GM20431 (cell line): ENCODE results near the gene MRPS18A.
"Not testable (repeated sequence)": the region's sequence is repeated elsewhere in the genome, so short reads cannot be mapped to it uniquely, and the experiment has no call there.

Source experiments
- in situ Hi-C: fragments of 300-500 bp; cut with MseI, MboI; formaldehyde crosslinking; loops from one replicate; pipeline ENCODE4 v1.15.0; 2020; ENCODE audit warnings: low sequenced_read_pairs; ENCODE audit not compliant: unreplicated experiment

The MRPS18A gene

DNA sequence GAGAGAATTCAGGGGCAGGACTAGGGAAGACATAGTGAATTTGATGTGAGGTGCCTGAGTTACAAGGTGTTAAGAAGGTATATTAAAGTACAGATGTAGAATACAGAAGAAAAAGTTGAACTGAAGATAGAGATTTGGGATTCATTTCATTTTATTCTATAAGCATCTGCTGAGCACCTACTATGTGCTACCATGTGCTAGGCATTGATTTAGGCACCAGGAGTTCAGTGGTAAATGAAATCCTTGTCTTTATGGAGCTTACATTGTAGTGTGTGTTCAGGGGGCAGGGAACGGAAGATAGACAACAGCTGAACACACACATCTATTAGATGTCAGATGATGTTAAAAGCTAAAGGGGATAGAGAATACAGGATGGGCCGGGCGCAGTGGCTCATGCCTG is 40.0 kb downstream of the MRPS18A start:
- in situ Hi-C loops = no loop called here

DNA sequence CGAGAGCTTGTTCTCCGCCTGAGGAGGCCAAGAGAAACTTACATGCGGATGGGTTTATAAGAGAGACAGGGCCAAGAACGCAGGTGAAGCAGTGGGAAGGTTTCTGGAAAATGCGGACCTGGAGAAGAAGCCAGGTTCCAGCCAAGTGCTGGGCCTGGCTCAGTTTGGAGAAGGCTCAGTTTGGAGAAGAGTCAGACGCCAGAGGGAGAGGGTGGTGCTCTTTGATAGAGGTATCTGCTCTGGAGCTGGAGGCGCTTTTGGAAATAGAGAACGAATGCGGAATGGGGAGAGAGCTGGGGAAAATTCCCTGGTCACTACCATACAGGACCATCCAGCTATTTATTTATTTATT is 42.0 kb downstream of the MRPS18A start:
- in situ Hi-C loops = no loop called here

- in situ Hi-C loops = no loop called here
Measured at GRCh38 chr6:43644940-43645612, 42.5 kb downstream of the MRPS18A start, which contains the start of gene RSPH9. Gene RSPH9 (plus strand): TSS chr6:43645036. CDS start chr6:43645099, 63 bp downstream.

- in situ Hi-C loops = no loop called here
Measured at GRCh38 chr6:43639984-43640800, 47.4 kb downstream of the MRPS18A start.

DNA sequence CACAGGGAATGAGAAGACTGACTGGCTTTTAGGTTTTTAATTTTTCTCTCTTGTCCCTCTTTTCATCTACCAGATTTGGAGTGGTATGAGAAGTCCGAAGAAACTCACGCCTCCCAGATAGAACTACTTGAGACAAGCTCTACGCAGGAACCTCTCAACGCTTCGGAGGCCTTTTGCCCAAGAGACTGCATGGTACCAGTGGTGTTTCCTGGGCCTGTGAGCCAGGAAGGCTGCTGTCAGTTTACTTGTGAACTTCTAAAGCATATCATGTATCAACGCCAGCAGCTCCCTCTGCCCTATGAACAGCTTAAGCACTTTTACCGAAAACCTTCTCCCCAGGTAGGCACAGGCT is 51.3 kb downstream of the MRPS18A start:
- in situ Hi-C loops = no loop called here

GRCh38 chr6:43635387-43636307 is 51.9 kb downstream of the MRPS18A start, which contains the start of gene MAD2L1BP:
Gene MAD2L1BP (plus strand): TSS chr6:43635840. CDS start chr6:43635876, 36 bp downstream.
- in situ Hi-C loops = no loop called here

DNA sequence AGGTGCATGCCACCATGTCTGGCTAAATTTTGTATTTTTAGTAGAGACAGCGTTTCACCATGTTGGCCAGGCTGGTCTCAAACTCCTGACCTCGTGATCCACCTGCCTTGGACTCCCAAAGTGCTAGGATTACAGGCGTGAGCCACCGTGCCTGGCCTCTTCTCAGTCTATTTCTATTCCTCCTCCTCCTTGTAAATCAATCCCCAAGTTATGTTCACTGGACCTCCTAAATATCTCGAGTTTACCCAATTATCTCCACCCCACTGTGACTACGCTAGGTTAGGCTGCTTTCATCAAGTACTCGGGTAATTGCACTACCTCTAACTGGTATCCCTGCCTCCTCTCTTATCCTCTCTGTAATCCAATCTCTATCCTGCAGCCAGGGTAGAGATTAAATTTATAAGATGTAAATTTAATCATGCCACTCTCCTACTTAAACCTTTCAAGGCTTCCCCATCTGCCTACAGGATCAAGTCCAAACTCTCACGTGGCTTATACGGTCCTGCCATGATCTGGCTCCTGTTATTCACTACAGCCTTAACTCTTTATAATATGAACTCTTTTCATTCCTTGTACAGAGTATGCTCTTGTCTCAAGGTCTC is 52.8 kb downstream of the MRPS18A start:
- in situ Hi-C loops = no loop called here

DNA sequence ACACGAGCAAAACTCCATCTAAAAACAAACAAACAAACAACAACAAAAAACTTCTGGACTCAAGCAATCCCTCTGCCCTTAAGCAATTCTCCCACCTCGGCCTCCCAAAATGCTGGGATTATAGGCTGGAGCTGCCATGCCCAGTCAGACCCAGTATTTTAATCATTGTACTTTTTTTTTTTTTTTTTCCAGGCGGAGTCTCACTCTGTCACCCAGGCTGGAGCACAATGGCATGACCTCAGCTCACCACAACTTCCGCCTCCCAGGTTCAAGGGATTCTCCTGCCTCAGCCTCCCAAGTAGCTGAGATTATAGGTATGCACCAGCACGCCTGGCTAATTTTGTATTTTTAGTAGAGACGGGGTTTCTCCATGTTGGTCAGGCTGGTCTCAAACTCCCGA is 54.6 kb downstream of the MRPS18A start:
- in situ Hi-C loops = not testable (repeated sequence)

DNA sequence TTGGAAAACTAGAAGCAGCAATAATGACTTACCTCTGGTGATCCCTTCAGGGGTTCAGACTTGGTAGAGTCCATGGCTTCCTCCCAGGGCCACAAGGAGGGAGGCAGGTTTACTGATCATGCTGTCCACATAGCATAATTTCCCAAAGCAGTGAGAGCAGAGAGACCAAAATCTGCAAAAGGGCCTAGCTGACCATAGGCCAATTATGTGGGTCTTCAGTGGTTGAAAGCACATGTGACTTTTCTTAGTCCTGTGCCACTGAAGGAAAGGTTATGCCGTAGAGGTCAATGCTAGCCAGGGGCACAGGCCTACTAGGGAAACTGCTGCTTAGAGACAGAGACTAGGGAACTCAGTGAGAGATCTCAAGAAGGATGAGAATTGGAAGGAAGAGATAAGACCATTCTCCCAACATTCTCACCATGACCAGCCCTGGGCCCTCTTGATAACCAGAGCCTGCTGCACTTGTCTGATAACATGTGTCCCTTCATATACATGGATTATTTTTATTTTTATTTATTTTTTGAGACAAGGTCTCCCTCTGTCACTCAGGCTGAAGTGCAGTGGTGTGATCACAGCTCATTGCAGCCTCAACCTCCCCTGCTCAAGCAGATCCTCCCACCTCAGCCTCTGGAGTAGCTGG is 56.5 kb downstream of the MRPS18A start:
- in situ Hi-C loops = no loop called here

DNA sequence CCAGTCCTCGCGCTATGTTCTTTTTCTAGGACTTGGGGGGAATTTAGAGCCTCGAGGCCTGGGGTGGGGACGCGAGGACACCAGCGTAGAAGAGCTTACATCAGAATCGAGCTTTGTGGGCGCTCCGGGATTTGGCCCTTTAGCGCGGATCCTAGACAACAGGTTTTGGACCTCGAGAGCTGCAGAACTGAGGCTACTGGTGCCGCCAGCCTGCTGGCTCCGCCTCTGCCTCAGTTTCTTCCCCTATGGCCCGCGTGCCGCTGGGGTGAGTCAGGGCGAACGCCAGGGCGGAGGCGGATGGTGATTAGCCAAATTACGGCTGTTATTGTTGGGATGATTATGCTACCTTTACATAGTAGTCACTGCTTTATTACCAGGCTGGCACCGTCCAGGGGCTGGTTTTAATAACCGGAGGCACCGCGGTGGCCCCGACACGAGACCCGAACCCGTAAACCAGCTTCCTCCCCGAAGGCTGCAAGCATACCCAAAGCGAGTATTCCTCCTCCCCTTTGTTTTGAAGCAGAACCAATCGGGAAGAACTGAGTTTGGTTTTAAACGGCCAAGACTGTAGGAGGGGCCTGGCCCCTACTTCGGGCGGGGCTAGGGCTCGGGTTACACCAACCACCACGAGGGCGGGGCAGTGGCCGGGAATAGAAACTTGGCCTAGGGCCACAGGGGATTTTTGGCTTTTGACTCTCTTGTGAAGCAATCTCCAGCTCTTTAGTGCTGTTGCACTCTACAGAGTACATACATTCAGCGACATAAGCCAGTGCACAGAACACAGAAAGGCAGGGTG is 57.9 kb downstream of the MRPS18A start:
- in situ Hi-C loops = no loop called here

- in situ Hi-C loops = no loop called here
Measured at GRCh38 chr6:43629104-43629504, 58.5 kb downstream of the MRPS18A start, which contains the start of gene GTPBP2. Gene GTPBP2 (minus strand): TSS chr6:43629264. CDS start chr6:43629162, 102 bp downstream.

DNA sequence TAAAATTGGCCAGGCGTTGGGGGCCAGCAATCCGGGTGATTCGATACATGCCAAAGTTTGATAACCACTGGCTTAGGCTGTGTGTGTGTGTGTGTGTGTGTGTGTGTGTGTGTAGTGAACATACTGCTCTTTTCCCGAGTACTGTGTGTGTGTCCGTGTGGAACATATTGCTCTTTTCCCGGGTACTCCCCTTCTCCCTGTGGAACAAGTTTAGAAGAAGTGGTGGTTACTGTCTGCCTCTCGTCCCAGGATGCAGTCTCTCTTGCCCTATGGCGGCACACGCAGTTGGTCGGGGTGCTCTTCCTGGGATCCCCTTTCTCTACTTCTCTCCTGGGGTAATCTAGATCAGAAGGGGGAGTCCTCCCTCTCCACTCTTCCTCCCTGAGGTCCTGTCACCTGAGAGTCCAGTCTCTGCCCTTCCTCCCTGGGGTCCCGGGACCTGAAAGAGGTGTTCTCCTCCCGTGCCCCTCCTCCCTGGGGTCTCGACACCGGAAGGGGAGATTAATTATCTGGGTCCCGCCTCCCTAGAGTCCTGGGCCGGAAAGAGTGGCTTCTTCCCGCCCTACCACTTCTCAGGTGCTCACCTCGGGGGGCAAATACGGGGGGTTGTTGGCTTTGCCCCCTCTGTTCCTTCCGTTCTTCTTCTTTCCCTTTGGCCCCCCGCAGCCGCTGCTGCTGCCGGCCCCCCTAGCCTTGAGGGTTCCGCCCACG is 59.0 kb downstream of the MRPS18A start:
- in situ Hi-C loops = no loop called here

DNA sequence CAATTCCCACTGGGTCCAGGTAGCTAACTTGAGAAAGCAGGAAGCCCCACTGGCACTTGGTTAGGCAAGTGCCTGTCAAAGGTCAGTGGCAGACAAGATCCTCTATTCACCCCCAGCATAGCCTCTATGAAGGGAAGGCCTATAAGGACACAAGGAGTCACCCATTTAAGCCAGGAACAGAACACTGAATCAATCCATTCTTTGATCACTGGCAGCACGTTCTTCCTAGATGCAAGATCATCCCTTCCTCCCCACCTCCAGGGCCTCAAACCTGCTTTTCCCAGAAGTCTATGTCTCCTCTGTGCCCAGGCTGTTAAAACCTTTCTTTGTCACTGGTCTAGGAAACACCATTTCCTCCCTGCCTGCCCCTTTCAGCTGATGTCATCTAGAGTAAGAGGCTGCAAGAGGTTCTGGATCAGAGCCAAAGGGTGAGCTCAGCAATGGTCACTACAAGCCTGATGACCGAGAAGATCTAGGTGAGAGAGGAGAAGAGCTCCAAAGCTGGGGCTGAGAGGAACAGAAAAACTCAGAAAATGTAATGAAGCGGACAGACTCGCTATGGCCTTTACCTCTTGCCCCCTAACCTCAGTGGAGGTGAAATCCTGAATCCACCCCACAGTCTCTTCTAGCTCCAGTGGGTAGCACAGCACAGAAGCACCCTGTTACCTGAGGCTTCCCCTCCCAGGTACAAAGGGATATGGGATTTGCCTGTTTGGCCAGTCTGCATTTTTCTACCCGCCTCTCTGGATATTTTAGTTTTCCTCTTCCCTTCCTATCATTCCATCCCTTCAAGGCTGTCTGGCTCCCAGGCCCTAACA is 60.4 kb downstream of the MRPS18A start:
- in situ Hi-C loops = no loop called here

- in situ Hi-C loops = no loop called here
Measured at GRCh38 chr6:43625393-43625992, 62.1 kb downstream of the MRPS18A start.

GRCh38 chr6:43624786-43625288 is 62.8 kb downstream of the MRPS18A start:
- in situ Hi-C loops = no loop called here

DNA sequence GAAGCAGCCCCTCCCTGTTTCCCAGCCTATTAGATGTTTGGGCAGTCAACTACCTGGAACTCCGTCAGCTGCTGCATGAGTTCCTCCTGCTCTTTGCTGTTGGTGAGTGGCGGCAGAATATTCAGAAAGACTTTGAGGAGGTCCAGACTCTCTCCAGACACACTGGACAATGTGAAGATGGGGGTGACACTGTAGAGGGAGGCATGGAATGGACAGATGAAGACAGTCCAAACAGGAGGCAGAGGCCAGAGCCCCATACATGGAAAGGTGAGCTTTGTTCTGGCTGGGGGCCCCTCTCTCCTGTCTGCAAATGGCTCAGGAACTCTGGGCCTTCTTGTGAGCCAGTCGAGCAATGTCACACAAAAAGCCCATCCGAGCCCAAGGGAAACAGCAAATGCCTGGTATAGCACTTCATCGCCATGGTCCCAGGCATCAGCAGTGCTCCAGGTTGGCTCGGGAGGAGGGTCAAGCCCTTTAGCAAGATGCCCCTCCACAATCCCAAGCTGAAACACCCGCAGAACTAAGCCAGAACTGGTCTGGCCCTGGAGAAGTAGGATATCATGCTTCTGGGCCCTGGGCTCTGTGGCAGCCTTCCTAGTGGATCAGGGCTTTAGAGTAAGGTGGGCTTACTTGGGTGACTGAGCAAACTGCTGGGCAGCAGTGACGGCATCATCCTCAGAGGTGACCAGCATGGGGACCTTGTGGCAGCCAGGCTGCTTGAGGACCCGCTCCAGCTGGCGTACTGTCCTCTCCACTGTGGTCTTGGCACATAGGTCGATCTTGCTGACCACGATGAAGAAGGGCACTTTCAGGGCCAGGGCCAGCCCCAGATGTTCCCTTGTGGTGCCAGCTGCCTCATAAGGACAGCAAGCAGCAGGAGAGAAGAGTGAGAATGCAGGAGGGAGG is 63.5 kb downstream of the MRPS18A start:
- in situ Hi-C loops = no loop called here
